GM10266 (cell line): ENCODE results near the gene ZNF169.
"Not testable (repeated sequence)": the region's sequence is repeated elsewhere in the genome, so short reads cannot be mapped to it uniquely, and the experiment has no call there.

Experiments
- DNase-seq: peaks from one replicate; pipeline ENCODE4 v3.0.0; 2012; ENCODE audit errors: extremely low spot score
- TF ChIP-seq, protein P1 (sequence below): IDR thresholded peaks from 2 replicates; pipeline ENCODE4 v1.5.1; 2012; ENCODE audit warnings: mild to moderate bottlenecking, low read depth; ENCODE audit not compliant: control insufficient read depth, insufficient read depth; ENCODE audit errors: missing control alignments

ZNF169 gene

DNA sequence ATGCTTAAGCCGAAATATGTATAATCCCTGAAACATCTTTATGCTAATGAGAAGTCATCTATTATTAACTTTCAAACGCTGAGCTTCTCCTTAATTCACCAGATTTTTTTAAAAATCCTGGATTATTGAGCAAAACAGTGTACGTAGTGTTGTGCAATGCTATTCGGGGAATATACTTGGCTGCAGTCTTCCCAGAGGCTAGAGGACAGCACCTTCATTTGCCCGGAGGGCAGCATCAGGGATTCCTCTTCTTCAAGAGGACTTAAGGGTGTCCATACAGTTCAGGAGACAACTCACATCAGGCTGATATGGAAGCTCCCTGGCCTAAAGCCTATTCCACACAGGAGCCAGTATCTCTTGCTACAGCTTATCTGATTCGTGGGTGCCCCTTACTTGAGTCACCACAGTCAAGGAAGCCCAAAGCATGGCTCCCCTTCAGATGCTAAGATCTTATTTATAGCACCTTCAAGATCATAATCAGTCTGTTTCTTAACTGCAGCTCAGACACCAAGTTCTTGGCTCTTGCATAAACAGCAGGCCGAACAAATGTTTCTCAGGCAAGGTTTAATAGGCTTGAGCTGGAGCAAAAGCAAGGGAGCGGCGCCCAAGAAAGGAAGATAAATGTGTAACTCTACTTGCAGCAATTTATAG, 40.0 kb downstream of the ZNF169 start:
- DNase-seq = no peak
- TF ChIP-seq, protein P1, sequence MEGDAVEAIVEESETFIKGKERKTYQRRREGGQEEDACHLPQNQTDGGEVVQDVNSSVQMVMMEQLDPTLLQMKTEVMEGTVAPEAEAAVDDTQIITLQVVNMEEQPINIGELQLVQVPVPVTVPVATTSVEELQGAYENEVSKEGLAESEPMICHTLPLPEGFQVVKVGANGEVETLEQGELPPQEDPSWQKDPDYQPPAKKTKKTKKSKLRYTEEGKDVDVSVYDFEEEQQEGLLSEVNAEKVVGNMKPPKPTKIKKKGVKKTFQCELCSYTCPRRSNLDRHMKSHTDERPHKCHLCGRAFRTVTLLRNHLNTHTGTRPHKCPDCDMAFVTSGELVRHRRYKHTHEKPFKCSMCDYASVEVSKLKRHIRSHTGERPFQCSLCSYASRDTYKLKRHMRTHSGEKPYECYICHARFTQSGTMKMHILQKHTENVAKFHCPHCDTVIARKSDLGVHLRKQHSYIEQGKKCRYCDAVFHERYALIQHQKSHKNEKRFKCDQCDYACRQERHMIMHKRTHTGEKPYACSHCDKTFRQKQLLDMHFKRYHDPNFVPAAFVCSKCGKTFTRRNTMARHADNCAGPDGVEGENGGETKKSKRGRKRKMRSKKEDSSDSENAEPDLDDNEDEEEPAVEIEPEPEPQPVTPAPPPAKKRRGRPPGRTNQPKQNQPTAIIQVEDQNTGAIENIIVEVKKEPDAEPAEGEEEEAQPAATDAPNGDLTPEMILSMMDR = no peak

DNA sequence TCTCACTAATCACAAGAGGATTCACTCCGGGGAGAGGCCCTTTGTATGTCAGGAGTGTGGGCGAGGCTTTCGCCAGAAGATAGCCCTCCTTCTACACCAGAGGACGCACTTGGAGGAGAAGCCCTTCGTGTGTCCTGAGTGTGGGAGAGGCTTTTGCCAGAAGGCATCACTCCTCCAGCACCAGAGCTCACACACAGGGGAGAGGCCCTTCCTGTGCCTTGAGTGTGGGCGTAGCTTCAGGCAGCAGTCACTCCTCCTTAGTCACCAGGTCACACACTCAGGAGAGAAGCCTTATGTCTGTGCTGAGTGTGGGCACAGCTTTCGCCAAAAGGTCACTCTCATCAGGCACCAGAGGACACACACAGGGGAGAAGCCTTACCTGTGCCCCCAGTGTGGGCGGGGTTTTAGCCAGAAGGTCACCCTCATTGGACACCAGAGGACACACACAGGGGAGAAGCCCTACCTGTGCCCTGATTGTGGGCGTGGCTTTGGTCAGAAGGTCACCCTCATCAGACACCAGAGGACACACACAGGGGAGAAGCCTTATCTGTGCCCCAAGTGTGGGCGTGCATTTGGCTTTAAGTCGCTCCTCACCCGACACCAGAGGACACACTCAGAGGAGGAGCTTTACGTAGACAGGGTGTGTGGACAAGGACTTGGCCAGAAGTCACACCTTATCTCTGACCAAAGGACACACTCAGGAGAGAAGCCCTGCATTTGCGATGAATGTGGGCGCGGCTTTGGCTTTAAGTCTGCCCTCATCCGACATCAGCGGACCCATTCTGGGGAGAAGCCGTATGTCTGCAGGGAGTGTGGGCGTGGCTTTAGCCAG, 41.6 kb downstream of the ZNF169 start:
- TF ChIP-seq, protein P1 = no peak
- no peak for DNase-seq

DNA sequence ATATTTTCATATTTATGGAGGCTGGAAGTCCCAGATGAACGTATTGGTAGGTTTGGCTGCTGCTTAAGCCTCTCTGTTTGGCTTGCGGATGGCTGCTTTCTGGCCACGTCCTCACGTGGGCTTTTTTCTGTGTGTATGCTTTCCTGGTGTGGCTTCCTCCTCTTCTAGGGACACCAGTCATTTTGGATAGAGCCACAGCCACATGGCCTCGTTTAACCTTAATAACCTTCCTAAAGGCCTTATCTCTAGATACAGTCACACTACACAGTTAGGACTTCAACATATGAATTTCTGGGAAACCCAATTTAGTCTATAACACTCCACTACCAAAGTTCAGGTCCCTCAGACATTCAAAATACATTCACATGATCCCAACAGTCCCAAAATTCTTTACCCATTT, 42.5 kb downstream of the ZNF169 start:
- TF ChIP-seq, protein P1 = no peak
- no peak for DNase-seq

DNA sequence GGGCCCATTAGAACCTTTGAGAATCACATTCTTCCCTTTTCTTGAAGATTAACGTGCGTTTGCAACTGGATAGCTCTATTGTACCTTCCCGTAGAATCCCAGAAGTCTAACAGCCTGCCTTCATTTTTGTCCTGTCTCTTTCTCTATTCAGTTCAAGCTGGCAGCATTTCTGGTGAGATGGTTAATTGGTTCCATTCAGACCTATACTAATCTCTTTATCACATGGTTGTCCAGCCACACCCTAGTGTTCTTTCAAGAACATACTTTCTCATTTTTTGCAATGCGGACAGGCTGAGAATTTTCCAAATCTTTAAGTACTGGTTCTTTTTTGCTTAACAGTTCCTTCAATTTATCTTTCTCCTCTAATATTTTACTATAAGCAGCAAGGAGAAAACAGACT, 43.3 kb downstream of the ZNF169 start:
- DNase-seq = no peak
- TF ChIP-seq, protein P1 = no peak

DNA sequence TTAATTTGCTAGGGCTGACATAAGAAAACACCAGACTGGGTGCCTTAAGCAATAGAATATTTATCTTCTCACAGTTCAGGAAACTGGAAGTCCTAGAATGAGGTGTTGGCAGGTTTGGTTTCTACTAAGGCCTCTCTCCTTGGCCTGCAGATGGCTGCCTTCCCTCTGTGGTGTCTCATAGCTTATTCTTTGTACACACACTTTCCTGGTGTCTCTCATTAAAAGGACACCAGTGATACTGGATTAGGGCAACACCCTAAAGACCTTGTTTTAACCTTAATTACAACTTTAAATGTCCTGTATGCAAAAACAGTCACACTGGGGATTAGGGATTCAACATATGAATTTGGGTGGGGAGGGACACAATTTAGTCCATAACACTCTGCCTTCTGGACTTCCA, 44.2 kb downstream of the ZNF169 start:
- TF ChIP-seq, protein P1 = no peak
- no peak for DNase-seq

DNA sequence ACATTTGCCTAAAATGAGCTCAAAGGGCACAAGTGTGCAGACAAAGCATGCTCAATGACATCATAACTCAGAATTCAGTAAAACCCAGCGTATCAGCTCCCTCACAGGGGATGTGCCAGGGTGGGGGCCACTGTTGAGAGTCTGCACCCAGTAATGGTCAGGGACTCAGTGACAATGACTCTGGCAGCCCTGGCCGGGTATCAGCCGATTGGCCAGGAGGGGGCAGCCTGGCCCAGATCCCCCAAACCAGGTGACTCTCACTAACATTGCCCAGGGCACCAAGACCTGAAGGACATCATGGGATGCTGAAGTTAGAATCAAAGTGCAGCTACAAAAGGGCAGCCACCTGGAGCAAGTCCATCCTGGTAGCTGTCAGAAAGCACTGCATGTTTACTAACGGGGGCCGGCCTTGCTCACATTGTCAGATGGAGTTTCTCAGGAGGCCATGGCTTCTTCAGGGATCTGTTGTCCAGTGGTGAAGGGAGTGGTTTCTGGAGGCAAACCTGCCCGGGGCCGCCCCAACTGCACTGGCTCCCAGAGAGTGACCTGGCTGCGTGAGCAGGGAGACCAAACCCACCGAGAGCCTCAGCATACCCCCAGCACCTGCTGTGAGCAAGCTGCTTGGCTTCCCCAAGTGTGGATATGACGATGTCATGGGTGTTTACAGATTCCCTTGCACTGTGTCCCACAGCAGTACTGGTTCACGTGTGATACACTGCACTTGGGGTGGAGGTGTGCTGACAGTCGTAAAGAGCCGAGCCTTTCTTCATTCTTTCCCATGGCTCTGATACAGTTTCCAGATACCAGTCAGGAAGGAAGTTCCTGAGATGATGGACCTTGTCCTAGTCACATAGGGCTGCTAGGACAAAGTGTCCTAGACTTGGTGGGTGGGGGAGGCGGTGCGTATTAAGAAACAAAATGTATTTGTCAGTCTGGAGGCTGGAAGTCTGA, 56.2 kb downstream of the ZNF169 start:
- not testable (repeated sequence) for DNase-seq

DNA sequence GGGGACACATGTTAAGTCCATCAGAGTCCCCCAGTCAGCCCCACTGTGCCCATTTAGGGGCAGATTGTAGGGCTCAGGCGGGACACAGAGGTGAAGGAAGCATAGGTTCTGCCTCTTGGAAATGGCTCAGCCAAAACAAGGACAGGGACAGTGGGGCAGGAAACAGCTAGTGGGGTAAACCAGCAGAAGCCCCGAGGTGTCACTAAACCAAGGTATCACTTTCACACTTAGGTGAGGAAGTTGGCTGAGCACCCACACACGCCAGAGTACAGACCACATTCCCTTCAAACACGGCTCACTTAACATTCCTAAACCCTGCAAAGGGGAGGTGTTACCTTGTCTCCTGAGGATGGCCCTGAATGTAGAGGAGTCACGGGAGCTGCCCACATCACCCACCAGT, 57.1 kb downstream of the ZNF169 start:
- DNase-seq = not testable (repeated sequence)

DNA sequence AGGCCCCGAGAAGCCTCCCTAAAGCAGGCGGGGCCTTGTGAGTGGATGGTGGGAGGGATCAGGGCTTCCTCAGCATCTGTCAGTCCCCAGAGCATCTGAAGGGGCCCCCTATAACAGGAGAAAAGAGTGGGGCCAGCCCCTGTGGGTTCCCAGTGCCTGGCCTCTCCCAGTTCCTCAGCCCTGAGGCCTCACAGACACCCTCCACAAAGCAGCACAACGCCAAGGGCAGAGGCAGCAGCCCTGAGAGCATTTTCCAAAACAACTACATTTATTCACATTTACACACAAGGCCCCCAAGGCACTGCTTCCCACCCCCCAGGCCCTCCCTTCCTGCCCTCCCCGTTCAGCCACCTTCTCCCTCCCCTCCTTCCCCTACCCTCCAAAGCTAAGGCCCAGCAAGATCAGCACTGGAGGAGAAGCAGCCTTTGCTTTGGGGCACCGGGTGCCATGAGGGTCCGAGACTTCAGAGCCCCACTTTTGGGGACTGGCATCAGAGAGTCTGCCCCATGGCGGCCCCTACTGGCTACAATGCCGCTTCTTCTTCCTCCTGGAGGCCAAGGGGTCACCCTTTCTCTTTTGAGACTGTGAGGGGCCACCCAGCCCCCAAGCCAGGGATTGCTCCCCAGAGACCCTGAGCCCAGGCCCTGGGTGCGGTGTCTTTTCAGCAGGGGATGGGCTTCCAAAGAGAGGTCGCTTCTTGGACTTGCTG, 59.0 kb downstream of the ZNF169 start:
- DNase-seq = not testable (repeated sequence)

DNA sequence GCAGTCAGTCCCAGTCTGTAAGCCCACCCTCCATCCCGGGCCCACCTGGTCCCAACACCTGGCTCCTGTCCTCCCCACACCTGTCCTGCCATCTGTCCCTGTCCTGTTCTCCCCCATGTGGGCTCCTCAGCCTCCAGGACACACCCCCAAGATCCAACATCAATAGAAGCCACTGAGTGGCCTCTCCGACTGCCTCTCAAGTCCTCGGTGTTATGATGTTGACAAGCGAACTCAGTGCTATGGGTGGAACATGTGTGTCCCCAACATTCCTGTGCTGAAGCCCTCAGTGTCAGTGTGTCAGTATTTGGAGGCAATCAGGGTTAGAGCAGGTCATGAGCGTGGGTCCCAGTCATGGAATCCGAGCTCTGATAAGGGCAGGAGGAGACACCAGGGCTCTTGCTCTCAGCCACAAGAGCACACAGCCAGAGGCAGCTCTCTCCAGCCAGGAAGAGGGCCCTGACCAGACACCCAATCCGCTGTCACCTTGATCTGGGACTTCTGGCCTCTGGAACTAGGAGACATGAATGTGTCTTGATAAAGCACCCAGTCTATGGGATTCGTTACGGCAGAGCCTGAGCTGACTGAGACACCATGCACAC, 63.3 kb downstream of the ZNF169 start:
- DNase-seq = not testable (repeated sequence)

DNA sequence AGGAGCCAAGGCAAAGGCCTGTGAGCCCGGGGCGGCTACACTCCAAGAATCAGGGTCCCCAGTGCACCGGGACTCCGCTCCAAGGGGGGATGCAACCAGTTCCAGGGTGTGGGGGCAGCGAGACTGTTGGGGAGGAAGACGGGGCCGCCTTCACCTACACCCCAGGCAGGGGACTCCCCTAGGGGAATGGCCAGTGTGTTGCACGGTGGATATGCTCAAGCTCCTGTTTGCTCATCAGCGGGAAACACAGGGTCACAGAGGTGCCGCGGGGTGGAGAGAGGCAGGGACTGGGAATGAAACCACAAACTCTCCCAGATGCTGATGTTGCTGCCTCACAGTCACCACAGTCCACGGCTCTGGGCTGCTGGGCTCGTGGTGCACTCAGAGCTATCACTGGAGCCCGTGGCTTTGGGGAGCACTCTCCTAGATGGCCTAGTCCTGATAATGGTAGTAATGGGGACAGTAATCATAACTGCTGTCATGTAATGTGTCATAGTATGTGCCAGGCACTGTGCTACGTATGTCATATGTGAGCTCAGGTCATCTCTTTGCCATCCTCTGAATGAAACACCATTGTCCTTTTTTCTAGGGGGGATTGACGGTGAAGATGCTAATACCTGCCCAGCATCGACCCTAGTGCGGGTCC, 64.2 kb downstream of the ZNF169 start:
- DNase-seq = not testable (repeated sequence)

DNA sequence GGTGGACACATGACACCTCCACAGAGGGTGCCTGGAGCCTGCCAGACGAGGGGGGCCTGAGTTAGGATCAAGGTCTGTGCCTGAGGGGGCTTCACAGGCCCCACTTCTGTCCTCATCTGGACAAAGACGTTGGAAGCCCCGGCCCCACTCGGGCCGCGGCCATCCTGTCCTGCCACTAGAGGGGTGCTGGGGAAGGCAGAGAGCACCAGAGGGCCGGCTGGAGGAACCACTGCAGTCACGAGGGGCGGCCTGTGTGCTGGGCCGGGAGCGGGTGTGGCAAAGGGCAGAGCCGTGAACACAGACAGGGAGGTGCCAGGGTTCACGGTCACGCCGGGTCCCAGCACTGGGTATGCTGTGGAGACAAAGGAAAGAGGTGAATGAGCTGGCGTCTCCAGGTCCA, 66.5 kb downstream of the ZNF169 start:
- DNase-seq = not testable (repeated sequence)
